Adrenal gland (tissue), 5 donors: ENCODE measurements around the gene AHDC1.

ENCODE experiments used
- CTCF ChIP-seq, 6 experiments: fragments of 450-650 bp in 4 of 6; fragments of 200-600 bp in 2 of 6; sonication (generic) in 1 of 6; IDR thresholded peaks; 1 replicate in 5 of 6; 2 replicates in 1 of 6; pipeline versions ENCODE4 v1.5.1 to v1.8.0; 2016 to 2021; ENCODE audit warnings: antibody characterized with exemption in 6 of 6, mild to moderate bottlenecking in 2 of 6, moderate library complexity in 1 of 6
- POLR2A ChIP-seq, 2 donors: fragments of 450-650 bp; IDR thresholded peaks; one replicate each; pipeline ENCODE4 v1.6.1; 2017; ENCODE audit warnings: antibody characterized with exemption in 2 of 2, mild to moderate bottlenecking in 2 of 2, moderate library complexity in 1 of 2
- donor health status: DM: no; HTN: no; CAD: no.

GRCh38 chr1:27634177-27634984 is 30.4 kb upstream of the AHDC1 start:
- TF ChIP-seq CTCF (IDR thresholded peaks at IDR 0.05): peak in 1 of 6 experiments; percentile 14
- TF ChIP-seq POLR2A (IDR thresholded peaks at IDR 0.05): no peak
